ENCODE results near the gene HDGF.

DNA sequence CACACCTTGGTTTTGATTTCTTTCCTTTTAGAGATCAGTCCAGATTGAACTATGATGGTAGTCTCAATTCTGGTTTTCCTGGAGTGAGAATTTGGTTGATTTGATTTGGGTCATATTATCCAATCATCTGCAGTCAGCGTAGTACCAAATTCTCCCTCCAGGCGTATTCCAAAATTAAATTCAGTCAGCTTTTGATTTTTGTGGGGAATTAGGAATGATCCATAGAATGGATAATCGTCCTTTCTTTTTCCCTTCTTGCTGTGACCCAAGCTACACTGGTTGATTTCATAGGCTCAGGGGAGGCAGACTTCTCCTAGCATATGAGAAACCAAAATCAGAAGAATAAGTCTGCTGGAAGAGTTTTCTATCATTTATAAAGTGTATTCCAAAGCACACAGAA is 20.7 kb upstream of the HDGF start:
- TF ChIP-seq, protein P1, sequence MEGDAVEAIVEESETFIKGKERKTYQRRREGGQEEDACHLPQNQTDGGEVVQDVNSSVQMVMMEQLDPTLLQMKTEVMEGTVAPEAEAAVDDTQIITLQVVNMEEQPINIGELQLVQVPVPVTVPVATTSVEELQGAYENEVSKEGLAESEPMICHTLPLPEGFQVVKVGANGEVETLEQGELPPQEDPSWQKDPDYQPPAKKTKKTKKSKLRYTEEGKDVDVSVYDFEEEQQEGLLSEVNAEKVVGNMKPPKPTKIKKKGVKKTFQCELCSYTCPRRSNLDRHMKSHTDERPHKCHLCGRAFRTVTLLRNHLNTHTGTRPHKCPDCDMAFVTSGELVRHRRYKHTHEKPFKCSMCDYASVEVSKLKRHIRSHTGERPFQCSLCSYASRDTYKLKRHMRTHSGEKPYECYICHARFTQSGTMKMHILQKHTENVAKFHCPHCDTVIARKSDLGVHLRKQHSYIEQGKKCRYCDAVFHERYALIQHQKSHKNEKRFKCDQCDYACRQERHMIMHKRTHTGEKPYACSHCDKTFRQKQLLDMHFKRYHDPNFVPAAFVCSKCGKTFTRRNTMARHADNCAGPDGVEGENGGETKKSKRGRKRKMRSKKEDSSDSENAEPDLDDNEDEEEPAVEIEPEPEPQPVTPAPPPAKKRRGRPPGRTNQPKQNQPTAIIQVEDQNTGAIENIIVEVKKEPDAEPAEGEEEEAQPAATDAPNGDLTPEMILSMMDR (conservative IDR thresholded peaks at IDR 0.05) = no peak
- TF ChIP-seq ZFX (IDR thresholded peaks at IDR 0.05) = no peak
